Thyroid gland (tissue), 4 donors: ENCODE measurements around the gene PARVB.

Experiments used
- POLR2A ChIP-seq, 2 donors: fragments of 450-650 bp; IDR thresholded peaks; one replicate each; pipeline ENCODE4 v1.6.1; 2017; ENCODE audit warnings: antibody characterized with exemption in 2 of 2, mild to moderate bottlenecking in 2 of 2, moderate library complexity in 1 of 2
- TF ChIP-seq, protein P1 (sequence below), 6 experiments: fragments of 200-600 bp in 3 of 6; fragments of 450-650 bp in 3 of 6; sonication (generic) in 3 of 6; IDR thresholded peaks; one replicate each; pipeline ENCODE4 v1.5.1; 2016 to 2019; ENCODE audit warnings: antibody characterized with exemption in 6 of 6, mild to moderate bottlenecking in 2 of 6, inconsistent platforms in 1 of 6, moderate library complexity in 1 of 6

DNA sequence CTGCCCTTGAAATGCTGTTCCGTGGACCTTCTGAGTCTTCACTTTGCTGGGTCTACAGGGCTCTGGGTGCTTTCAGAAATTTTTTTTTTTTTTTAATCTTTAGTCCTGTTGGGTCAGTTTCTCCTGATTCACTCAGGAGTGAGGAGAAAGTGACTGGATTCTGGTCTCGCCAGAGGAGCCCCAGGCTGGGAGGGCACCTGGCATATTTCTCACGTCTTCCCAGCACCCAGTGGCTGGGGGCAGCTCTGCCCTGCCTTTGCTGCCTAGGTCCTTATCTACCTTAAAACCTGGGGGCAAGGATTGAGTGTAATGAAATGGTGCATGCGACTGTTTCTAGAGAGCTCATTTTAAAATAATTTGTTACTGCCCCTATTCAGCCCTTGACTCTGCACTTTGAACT, 45.5 kb upstream of the PARVB start:
- TF ChIP-seq POLR2A (IDR thresholded peaks at IDR 0.05): no peak
- TF ChIP-seq, protein P1, sequence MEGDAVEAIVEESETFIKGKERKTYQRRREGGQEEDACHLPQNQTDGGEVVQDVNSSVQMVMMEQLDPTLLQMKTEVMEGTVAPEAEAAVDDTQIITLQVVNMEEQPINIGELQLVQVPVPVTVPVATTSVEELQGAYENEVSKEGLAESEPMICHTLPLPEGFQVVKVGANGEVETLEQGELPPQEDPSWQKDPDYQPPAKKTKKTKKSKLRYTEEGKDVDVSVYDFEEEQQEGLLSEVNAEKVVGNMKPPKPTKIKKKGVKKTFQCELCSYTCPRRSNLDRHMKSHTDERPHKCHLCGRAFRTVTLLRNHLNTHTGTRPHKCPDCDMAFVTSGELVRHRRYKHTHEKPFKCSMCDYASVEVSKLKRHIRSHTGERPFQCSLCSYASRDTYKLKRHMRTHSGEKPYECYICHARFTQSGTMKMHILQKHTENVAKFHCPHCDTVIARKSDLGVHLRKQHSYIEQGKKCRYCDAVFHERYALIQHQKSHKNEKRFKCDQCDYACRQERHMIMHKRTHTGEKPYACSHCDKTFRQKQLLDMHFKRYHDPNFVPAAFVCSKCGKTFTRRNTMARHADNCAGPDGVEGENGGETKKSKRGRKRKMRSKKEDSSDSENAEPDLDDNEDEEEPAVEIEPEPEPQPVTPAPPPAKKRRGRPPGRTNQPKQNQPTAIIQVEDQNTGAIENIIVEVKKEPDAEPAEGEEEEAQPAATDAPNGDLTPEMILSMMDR (IDR thresholded peaks at IDR 0.05): no peak
